Prostate gland (tissue), 2 donors: ENCODE data around the gene HIVEP3. TPM values are rescaled to one million over a fixed set of nuclear protein-coding genes. Genes with fewer than 3 reads are reported as not detected.

Source experiments
- DNase-seq: peaks from one replicate; pipeline ENCODE4 v3.0.0-alpha.2; 2019; ENCODE audit warnings: low spot score
- H3K27ac ChIP-seq, 2 donors: fragments of 200-600 bp; sonication (generic); 2 replicates each; pipeline ENCODE4 v1.5.1; 2017 to 2019
- H3K27me3 ChIP-seq: fragments of 200-600 bp; sonication (generic); replicated peaks from 2 replicates; pipeline ENCODE4 v1.5.1; 2019; ENCODE audit not compliant: insufficient read depth
- H3K36me3 ChIP-seq, 2 donors: fragments of 200-600 bp; sonication (generic); 1 replicate in 1 of 2; 2 replicates in 1 of 2; pipeline versions ENCODE4 v1.5.1 to v1.8.1; 2017 to 2019
- H3K4me1 ChIP-seq: fragments of 200-600 bp; sonication (generic); replicated peaks from 2 replicates; pipeline ENCODE4 v1.5.1; 2019
- H3K4me3 ChIP-seq, 2 donors: fragments of 200-600 bp; sonication (generic); 2 replicates each; pipeline ENCODE4 v1.5.1; 2017 to 2019
- H3K9me3 ChIP-seq: fragments of 200-600 bp; sonication (generic); 2 replicates; pipeline ENCODE4 v1.5.1; 2017
- CTCF ChIP-seq, 4 experiments: fragments of 200-600 bp in 2 of 4; fragments of 450-650 bp in 2 of 4; sonication (generic) in 2 of 4; IDR thresholded peaks; 1 replicate in 3 of 4; 2 replicates in 1 of 4; pipeline ENCODE4 v1.5.1; 2016 to 2019; ENCODE audit warnings: antibody characterized with exemption in 4 of 4, mild to moderate bottlenecking in 2 of 4, moderate library complexity in 2 of 4
- POLR2A ChIP-seq: fragments of 450-650 bp; IDR thresholded peaks from one replicate; pipeline ENCODE4 v1.6.1; 2016; ENCODE audit warnings: antibody characterized with exemption, mild to moderate bottlenecking
- POLR2AphosphoS5 ChIP-seq: sonication (generic); formaldehyde crosslinking; IDR thresholded peaks from one replicate; pipeline ENCODE4 v1.6.1; 2017; ENCODE audit warnings: antibody characterized with exemption
- WGBS: methylation state at CpG from one replicate; pipeline ENCODE4 v1.1.5; 2018; 5-methylcytosine and 5-hydroxymethylcytosine counted together
- intact Hi-C: fragments of 100-400 bp; cut with DNase I; formaldehyde crosslinking; loops from one replicate; pipeline ENCODE4 v1.14.2; 2022
- total RNA-seq, 2 donors: library from RNA; depleted of rRNA; stranded (reverse); fragments of >200 nt; gene quantifications; one replicate each; pipeline ENCODE4 v1.1.0, GENCODE V29; 2016

The HIVEP3 gene
- total RNA-seq, 2 donors from 2014 or later, result 9.3 to 11.2 TPM

DNA sequence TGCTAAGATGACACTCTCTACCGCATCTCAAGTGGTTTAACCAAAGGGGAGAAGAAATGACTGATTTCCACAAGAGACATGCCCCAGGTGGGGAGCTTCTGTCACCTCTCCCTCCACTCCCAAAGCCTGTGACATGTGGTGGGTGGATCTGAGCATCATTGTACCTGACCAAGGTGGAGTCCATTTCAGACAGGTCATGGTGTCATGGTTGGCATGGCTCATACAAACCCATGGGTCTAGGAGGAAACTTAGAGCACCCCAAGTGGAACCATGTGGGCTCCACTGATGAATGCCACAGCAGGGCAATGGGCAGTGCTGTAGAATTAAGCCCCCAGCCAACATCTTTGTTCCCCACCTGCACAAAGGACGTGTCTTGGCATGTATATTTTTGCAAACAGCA is 302.7 kb downstream of the HIVEP3 start:
- intact Hi-C loops, result no loop called here
- H3K27me3 ChIP-seq, result no peaks in the 10 kb centered on the region
- H3K36me3 ChIP-seq, result no peaks in the 10 kb centered on the region
- H3K27ac ChIP-seq, result no peak overlapping the region
- H3K4me1 ChIP-seq, result peaks cover 7% of the 10 kb centered on the region
- 96% methylated on average over 2 of the region's 2 CpGs for WGBS
- no peak overlapping the region for H3K4me3 ChIP-seq
- H3K9me3 ChIP-seq, result no peaks in the 10 kb centered on the region
- DNase-seq, result no peak
- TF ChIP-seq CTCF (IDR thresholded peaks at IDR 0.05) (no peak), POLR2AphosphoS5 (no peak), POLR2A (no peak)

GRCh38 chr1:41615316-41615715 is 303.4 kb downstream of the HIVEP3 start:
- no peaks in the 10 kb centered on the region for H3K27me3 ChIP-seq
- TF ChIP-seq POLR2AphosphoS5 (no peak), POLR2A (no peak), CTCF (IDR thresholded peaks at IDR 0.05) (no peak)
- H3K27ac ChIP-seq, result no peak overlapping the region
- 94% methylated on average over 8 of the region's 8 CpGs for WGBS
- peaks cover 7% of the 10 kb centered on the region for H3K4me1 ChIP-seq
- H3K36me3 ChIP-seq, result no peaks in the 10 kb centered on the region
- intact Hi-C loops, result no loop called here
- no peaks in the 10 kb centered on the region for H3K9me3 ChIP-seq
- no peak for DNase-seq
- H3K4me3 ChIP-seq, result no peak overlapping the region

GRCh38 chr1:41614818-41615217 is 303.9 kb downstream of the HIVEP3 start:
- intact Hi-C loops, result no loop called here
- H3K27me3 ChIP-seq, result no peaks in the 10 kb centered on the region
- no peaks in the 10 kb centered on the region for H3K9me3 ChIP-seq
- 88% methylated on average over 6 of the region's 6 CpGs for WGBS
- no peaks in the 10 kb centered on the region for H3K36me3 ChIP-seq
- TF ChIP-seq POLR2A (no peak), CTCF (IDR thresholded peaks at IDR 0.05) (no peak), POLR2AphosphoS5 (no peak)
- no peak for DNase-seq
- H3K27ac ChIP-seq, result no peak overlapping the region
- H3K4me3 ChIP-seq, result no peak overlapping the region
- H3K4me1 ChIP-seq, result peaks cover 7% of the 10 kb centered on the region

- intact Hi-C loops, result no loop called here
- no peak overlapping the region for H3K27ac ChIP-seq
- no peak for DNase-seq
- H3K36me3 ChIP-seq, result no peaks in the 10 kb centered on the region
- no peaks in the 10 kb centered on the region for H3K9me3 ChIP-seq
- H3K4me1 ChIP-seq, result peaks cover 7% of the 10 kb centered on the region
- 80% methylated on average over 10 of the region's 10 CpGs for WGBS
- TF ChIP-seq CTCF (IDR thresholded peaks at IDR 0.05) (no peak), POLR2A (no peak), POLR2AphosphoS5 (no peak)
- no peak overlapping the region for H3K4me3 ChIP-seq
- H3K27me3 ChIP-seq, result no peaks in the 10 kb centered on the region
Observed at GRCh38 chr1:41613689-41614574, 304.8 kb downstream of the HIVEP3 start.

DNA sequence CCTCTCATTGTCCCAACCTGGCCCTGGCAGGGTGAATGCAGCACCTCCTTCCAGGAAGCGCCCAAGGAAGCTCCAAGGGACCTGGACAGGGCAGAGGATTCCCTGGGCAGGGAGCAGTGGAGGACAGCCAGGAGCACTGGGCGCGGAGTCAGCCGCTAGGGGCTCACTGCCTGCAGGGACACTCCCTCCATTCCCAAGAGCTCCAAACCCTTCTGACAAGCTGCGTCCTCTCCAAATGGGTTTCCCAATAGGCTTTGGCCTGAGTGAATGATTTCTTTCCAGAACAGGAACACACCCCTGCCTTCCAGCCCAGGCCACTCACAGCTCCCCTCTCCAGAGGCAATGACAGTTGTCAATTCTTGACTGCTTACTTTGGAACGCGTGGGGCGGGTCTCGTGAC is 305.8 kb downstream of the HIVEP3 start:
- no peak overlapping the region for H3K4me3 ChIP-seq
- H3K9me3 ChIP-seq, result no peaks in the 10 kb centered on the region
- WGBS, result 87% methylated on average over 9 of the region's 9 CpGs
- no peak overlapping the region for H3K27ac ChIP-seq
- no peaks in the 10 kb centered on the region for H3K36me3 ChIP-seq
- no peaks in the 10 kb centered on the region for H3K27me3 ChIP-seq
- no peak for TF ChIP-seq POLR2A
- no peak for TF ChIP-seq POLR2AphosphoS5
- no peak for TF ChIP-seq CTCF (IDR thresholded peaks at IDR 0.05)
- no peak for DNase-seq
- H3K4me1 ChIP-seq, result no peaks in the 10 kb centered on the region
- intact Hi-C loops, result no loop called here
